Heart right ventricle (tissue), 16 donors: ENCODE data around the gene COQ4. TPM values are rescaled to one million over a fixed set of nuclear protein-coding genes. Genes with fewer than 3 reads are reported as not detected.

Source experiments
- ATAC-seq, 8 donors: fragments of 200-7000 bp; cut with Tn5 transposase; one replicate each; pipeline ENCODE4 v1.9.1; 2020; ENCODE audit warnings: mild to moderate bottlenecking in 8 of 8, moderate library complexity in 8 of 8, moderate number of reproducible peaks in 1 of 8
- DNase-seq, 2 donors: peaks; one replicate each; pipeline ENCODE4 v3.0.0-alpha.2; 2020
- H3K27ac ChIP-seq, 10 donors: fragments of 200-600 bp; sonication (generic) in 2 of 10; one replicate each; pipeline versions ENCODE4 v1.5.0 to v1.8.0; 2020 to 2022; ENCODE audit warnings: mild to moderate bottlenecking in 3 of 10
- H3K27me3 ChIP-seq, 7 donors: fragments of 200-600 bp; one replicate each; pipeline ENCODE4 v1.8.0; 2021 to 2022; ENCODE audit warnings: mild to moderate bottlenecking in 2 of 7
- H3K36me3 ChIP-seq, 9 donors: fragments of 200-600 bp; sonication (generic) in 1 of 9; one replicate each; pipeline versions ENCODE4 v1.5.0 to v1.8.0; 2020 to 2022; ENCODE audit warnings: mild to moderate bottlenecking in 2 of 9
- H3K4me1 ChIP-seq, 9 donors: fragments of 200-600 bp; sonication (generic) in 1 of 9; one replicate each; pipeline versions ENCODE4 v1.5.0 to v1.8.0; 2020 to 2022; ENCODE audit warnings: mild to moderate bottlenecking in 4 of 9
- H3K4me3 ChIP-seq, 10 donors: fragments of 200-600 bp; sonication (generic) in 2 of 10; one replicate each; pipeline versions ENCODE4 v1.5.0 to v1.8.0; 2020 to 2022; ENCODE audit warnings: mild to moderate bottlenecking in 7 of 10, moderate library complexity in 2 of 10
- H3K9me3 ChIP-seq, 11 donors: fragments of 200-600 bp in 10 of 11; sonication (generic) in 2 of 11; one replicate each; pipeline versions ENCODE4 v1.5.0 to v1.8.0; 2013 to 2022; ENCODE audit warnings: mild to moderate bottlenecking in 2 of 11, control low read depth in 1 of 11, moderate library complexity in 1 of 11
- WGBS, 2 donors: extraction: QIAGEN DNeasy Blood & Tissue Kit; methylation state at CpG; one replicate each; pipeline ENCODE4 v1.1.7; 2013; ENCODE audit warnings: inconsistent platforms in 1 of 2; 5-methylcytosine and 5-hydroxymethylcytosine counted together
- intact Hi-C, 10 donors: fragments of 100-400 bp; cut with DNase I; formaldehyde crosslinking; loops; one replicate each; pipeline versions ENCODE4 v1.11.1 to v1.14.2; 2022
- polyA plus RNA-seq, 2 donors: library from polyadenylated mRNA; stranded (reverse); fragments of 200-250 nt; gene quantifications; one replicate each; pipeline ENCODE4 v1.2.3, GENCODE V29; 2013
- total RNA-seq, 10 donors: library from RNA; stranded (reverse); fragmentation: NEBNext Ultra II Directional in 3 of 10; extraction: Animal tissue kit (Norgen Biotek cat#: 25700) in 3 of 10; gene quantifications; one replicate each; pipeline versions ENCODE4 v1.2.1 to v1.2.4, GENCODE V29; 2021 to 2023
- TF ChIP-seq, protein P1 (sequence below), 9 donors: fragments of 200-600 bp; sonication (generic) in 2 of 9; IDR thresholded peaks; one replicate each; pipeline versions ENCODE4 v1.5.0 to v1.8.0; 2021 to 2022; ENCODE audit warnings: antibody characterized with exemption in 9 of 9, mild to moderate bottlenecking in 5 of 9, moderate library complexity in 1 of 9
- donor health status: Arrhythmogenic right ventricular cardiomyopathy.
- donor health status: ischemic (EF 13 %, LVEDD 7.1; RV severe dilation, severe dysfunction).
- donor health status: healthy with polysubstance abuse.
- donor health status: DM: no; HTN: yes; CAD: no.
- donor health status: DM: no; HTN: no; CAD: no.
- donor health status: ischemic (EF 25% LVEDD 6.9; RV normal size, moderate dysfunction).
- donor health status: ischemic (EF 25% LVEDD 5.7; RV mildly dilated, moderate dysfunction).
- donor health status: healthy.
- donor health status: DM: yes; HTN: yes; CAD: no.
- donor health status: Ischemic cardiomyopathy.
- donor health status: ischemic (EF 35%, LVEDD 5.7; RV mildly dilated, moderate dysfunction).
- donor health status: nonischemic (EF 11% LVEDD 7.7; RV severe dilation, severe dysfunction).
- donor health status: DM: yes; HTN: yes; CAD: no.
- donor health status: PGD.
- donor health status: ischemic (EF 29% LVEDD 5.4; RV normal size, mild dysfunction).
- donor health status: nonischemic (EF 23%, LVEDD 6.1; RV moderate dilation, normal function).

Gene COQ4
- total and polyA plus RNA-seq, 12 donors, result 26.5 to 42.8 (median 30.2) TPM

GRCh38 chr9:128339761-128340690 lies 17.4 kb downstream of the COQ4 start, which contains the start of gene SLC27A4:
Gene SLC27A4 (plus strand): TSS chr9:128340527. CDS start chr9:128343133, 2,606 bp downstream.
- peak within 1 kb of the TSS; percentile 58 to 96 (median 86) for H3K4me3 ChIP-seq
- no peaks in the 10 kb centered on the region for H3K27me3 ChIP-seq
- intact Hi-C loops, result loop anchor here in 4 of 10 donors (5.0 to 10.0 kb wide), 2 partner anchors 43 to 145 kb away; partner anchors contain the start of gene CIZ1 (in 3 of the 4)
- peaks cover 0 to 32% (median 21%) of the 10 kb centered on the region in 9 donors for H3K36me3 ChIP-seq
- 6% methylated on average over 72 to 75 of the region's 75 CpGs for WGBS, 2 donors
- DNase-seq (peak; percentile 58 to 80), ATAC-seq (peak; percentile 90 to 95 (median 92))
- peak within 1 kb of the TSS in 9 of 10 donors; percentile 64 to 85 (median 77) for H3K27ac ChIP-seq
- H3K9me3 ChIP-seq, result no peaks in the 10 kb centered on the region
- peaks cover 0 to 18% (median 13%) of the 10 kb centered on the region in 9 donors for H3K4me1 ChIP-seq
- TF ChIP-seq, protein P1, sequence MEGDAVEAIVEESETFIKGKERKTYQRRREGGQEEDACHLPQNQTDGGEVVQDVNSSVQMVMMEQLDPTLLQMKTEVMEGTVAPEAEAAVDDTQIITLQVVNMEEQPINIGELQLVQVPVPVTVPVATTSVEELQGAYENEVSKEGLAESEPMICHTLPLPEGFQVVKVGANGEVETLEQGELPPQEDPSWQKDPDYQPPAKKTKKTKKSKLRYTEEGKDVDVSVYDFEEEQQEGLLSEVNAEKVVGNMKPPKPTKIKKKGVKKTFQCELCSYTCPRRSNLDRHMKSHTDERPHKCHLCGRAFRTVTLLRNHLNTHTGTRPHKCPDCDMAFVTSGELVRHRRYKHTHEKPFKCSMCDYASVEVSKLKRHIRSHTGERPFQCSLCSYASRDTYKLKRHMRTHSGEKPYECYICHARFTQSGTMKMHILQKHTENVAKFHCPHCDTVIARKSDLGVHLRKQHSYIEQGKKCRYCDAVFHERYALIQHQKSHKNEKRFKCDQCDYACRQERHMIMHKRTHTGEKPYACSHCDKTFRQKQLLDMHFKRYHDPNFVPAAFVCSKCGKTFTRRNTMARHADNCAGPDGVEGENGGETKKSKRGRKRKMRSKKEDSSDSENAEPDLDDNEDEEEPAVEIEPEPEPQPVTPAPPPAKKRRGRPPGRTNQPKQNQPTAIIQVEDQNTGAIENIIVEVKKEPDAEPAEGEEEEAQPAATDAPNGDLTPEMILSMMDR (IDR thresholded peaks at IDR 0.05), result peak in 1 of 9 donors; percentile 9

- Histone ChIP-seq H3K27ac (peak overlapping the region in 9 of 10 donors; percentile 64 to 85 (median 76)), H3K9me3 (no peaks in the 10 kb centered on the region), H3K4me1 (peaks cover 0 to 18% (median 13%) of the 10 kb centered on the region in 9 donors), H3K4me3 (peak overlapping the region; percentile 58 to 96 (median 86)), H3K36me3 (peaks cover 0 to 41% (median 27%) of the 10 kb centered on the region in 9 donors), H3K27me3 (no peaks in the 10 kb centered on the region)
- DNase-seq, result no peak
- intact Hi-C loops, result loop anchor here in 5 of 10 donors (1.0 to 10.0 kb wide), 3 partner anchors 44 to 146 kb away; partner anchors contain the start of gene CIZ1 (in 3 of the 5)
- 1% methylated on average over 44 to 48 of the region's 48 CpGs for WGBS, 2 donors
- TF ChIP-seq, protein P1 (IDR thresholded peaks at IDR 0.05), result no peak
- ATAC-seq, result peak in 7 of 8 donors; percentile 2 to 44 (median 32)
These were observed 18.2 kb downstream of the COQ4 start for GRCh38 chr9:128340691-128341434.

DNA sequence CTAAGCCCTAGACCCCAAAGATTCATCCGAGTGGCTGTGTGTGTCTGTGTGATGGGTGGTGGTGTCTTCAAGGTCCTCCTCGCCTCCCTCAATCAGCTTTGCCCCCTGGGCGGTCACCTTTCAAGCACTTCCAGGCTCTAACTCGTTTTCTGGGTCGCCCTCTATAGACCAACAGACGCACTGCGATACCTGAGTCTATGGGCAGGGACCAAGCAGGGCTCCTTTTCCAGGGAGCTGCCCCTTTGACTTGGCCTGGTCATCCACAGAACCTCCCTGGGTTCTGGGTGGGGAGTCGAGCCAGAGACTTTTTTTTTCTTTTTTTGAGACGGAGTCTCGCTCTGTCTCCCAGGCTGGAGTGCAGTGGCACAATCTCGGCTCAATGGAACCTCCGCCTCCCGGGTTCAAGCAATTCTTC lies 18.8 kb downstream of the COQ4 start:
- TF ChIP-seq, protein P1 (IDR thresholded peaks at IDR 0.05), result peak; percentile 28 to 75 (median 64)
- Histone ChIP-seq H3K27ac (peak overlapping the region in 9 of 10 donors; percentile 64 to 85 (median 76)), H3K27me3 (no peaks in the 10 kb centered on the region), H3K4me3 (peak overlapping the region; percentile 58 to 96 (median 86)), H3K36me3 (peaks cover 0 to 46% (median 29%) of the 10 kb centered on the region in 9 donors), H3K4me1 (peaks cover 0 to 18% (median 13%) of the 10 kb centered on the region in 9 donors), H3K9me3 (no peaks in the 10 kb centered on the region)
- intact Hi-C loops, result loop anchor here in 5 of 10 donors (1.0 to 10.0 kb wide), 3 partner anchors 44 to 147 kb away; partner anchors contain the start of gene CIZ1 (in 3 of the 5)
- DNase-seq (peak; percentile 35 to 55), ATAC-seq (peak; percentile 50 to 81 (median 68))
- WGBS, 2 donors, result 31 to 33% methylated on average over 13 of the region's 13 CpGs
